Gastroesophageal sphincter (tissue), 3 donors: ENCODE data around the gene DHX8.

ENCODE experiments used
- CTCF ChIP-seq, 4 experiments: fragments of 200-600 bp in 2 of 4; fragments of 450-650 bp in 2 of 4; sonication (generic) in 1 of 4; IDR thresholded peaks; one replicate each; pipeline ENCODE4 v1.5.1; 2017 to 2019; ENCODE audit warnings: antibody characterized with exemption in 4 of 4, mild to moderate bottlenecking in 2 of 4, moderate library complexity in 2 of 4
- EP300 ChIP-seq: sonication (generic); formaldehyde crosslinking; IDR thresholded peaks from one replicate; pipeline ENCODE4 v1.6.1; 2017; ENCODE audit warnings: antibody characterized with exemption, mild to moderate bottlenecking
- POLR2A ChIP-seq, 2 donors: fragments of 450-650 bp; IDR thresholded peaks; one replicate each; pipeline ENCODE4 v1.6.1; 2017; ENCODE audit warnings: antibody characterized with exemption in 2 of 2, mild to moderate bottlenecking in 2 of 2, moderate library complexity in 1 of 2
- POLR2AphosphoS5 ChIP-seq: sonication (generic); formaldehyde crosslinking; IDR thresholded peaks from one replicate; pipeline ENCODE4 v1.6.1; 2017; ENCODE audit warnings: antibody characterized with exemption

GRCh38 chr17:43456029-43456428 is 27.7 kb upstream of the DHX8 start:
- TF ChIP-seq CTCF (IDR thresholded peaks at IDR 0.05) (no peak), POLR2A (IDR thresholded peaks at IDR 0.05) (no peak), POLR2AphosphoS5 (no peak), EP300 (no peak)
